ENCODE results near the gene OR52B6.

OR52B6 gene

DNA sequence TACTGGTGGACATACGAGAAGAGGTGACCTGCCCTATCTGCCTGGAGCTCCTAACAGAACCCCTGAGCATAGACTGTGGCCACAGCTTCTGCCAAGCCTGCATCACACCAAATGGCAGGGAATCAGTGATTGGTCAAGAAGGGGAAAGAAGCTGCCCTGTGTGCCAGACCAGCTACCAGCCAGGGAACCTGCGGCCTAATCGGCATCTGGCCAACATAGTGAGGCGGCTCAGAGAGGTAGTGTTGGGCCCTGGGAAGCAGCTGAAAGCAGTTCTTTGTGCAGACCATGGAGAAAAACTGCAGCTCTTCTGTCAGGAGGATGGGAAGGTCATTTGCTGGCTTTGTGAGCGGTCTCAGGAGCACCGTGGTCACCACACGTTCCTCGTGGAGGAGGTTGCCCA, 22.6 kb downstream of the OR52B6 start:
- TF ChIP-seq TOX (CRISPR knock-in tag; IDR thresholded peaks at IDR 0.05; ENCODE audit: borderline replicate concordance), result no peak
- TF ChIP-seq TCF4 (CRISPR knock-in tag; IDR thresholded peaks at IDR 0.05; ENCODE audit: borderline replicate concordance), result no peak
- no peak for TF ChIP-seq ZFP30 (CRISPR knock-in tag; IDR thresholded peaks at IDR 0.05)
- TF ChIP-seq ZC3H10 (CRISPR knock-in tag; IDR thresholded peaks at IDR 0.05), result no peak
- no peak for TF ChIP-seq ISL1 (CRISPR knock-in tag; IDR thresholded peaks at IDR 0.05)
- TF ChIP-seq, protein P1, sequence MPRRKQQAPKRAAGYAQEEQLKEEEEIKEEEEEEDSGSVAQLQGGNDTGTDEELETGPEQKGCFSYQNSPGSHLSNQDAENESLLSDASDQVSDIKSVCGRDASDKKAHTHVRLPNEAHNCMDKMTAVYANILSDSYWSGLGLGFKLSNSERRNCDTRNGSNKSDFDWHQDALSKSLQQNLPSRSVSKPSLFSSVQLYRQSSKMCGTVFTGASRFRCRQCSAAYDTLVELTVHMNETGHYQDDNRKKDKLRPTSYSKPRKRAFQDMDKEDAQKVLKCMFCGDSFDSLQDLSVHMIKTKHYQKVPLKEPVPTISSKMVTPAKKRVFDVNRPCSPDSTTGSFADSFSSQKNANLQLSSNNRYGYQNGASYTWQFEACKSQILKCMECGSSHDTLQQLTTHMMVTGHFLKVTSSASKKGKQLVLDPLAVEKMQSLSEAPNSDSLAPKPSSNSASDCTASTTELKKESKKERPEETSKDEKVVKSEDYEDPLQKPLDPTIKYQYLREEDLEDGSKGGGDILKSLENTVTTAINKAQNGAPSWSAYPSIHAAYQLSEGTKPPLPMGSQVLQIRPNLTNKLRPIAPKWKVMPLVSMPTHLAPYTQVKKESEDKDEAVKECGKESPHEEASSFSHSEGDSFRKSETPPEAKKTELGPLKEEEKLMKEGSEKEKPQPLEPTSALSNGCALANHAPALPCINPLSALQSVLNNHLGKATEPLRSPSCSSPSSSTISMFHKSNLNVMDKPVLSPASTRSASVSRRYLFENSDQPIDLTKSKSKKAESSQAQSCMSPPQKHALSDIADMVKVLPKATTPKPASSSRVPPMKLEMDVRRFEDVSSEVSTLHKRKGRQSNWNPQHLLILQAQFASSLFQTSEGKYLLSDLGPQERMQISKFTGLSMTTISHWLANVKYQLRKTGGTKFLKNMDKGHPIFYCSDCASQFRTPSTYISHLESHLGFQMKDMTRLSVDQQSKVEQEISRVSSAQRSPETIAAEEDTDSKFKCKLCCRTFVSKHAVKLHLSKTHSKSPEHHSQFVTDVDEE (CRISPR knock-in tag; IDR thresholded peaks at IDR 0.05), result no peak
- TF ChIP-seq ESRRG (CRISPR knock-in tag; IDR thresholded peaks at IDR 0.05), result no peak
- TF ChIP-seq ZFP3 (CRISPR knock-in tag; IDR thresholded peaks at IDR 0.05), result no peak
- TF ChIP-seq ZNF70 (CRISPR knock-in tag; IDR thresholded peaks at IDR 0.05), result no peak
- no peak for TF ChIP-seq SNAI2 (CRISPR knock-in tag; IDR thresholded peaks at IDR 0.05)
- ATAC-seq, result no peak

DNA sequence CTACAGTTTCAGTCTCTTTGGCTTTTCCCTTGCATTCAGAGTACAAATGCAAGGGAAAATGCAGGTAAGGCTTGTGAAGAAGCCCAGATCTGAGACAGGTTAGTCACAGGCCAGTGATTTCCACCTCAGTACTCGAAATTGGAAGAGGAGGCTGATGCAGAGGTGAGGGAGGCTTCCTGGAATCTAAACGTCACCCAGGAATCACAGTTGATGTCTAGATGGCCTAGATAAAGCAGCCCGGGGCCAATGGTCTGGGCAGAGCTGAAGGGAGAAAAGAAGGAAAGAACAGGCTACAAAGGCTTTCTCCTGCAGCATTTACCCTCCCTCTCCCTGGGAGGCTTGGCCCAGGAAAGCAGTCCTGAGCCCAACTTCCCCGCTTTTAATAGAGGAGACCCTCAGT, 24.2 kb downstream of the OR52B6 start:
- ATAC-seq, result no peak; the same call in 2 of the 3 replicates
- TF ChIP-seq ZNF70 (CRISPR knock-in tag; IDR thresholded peaks at IDR 0.05), result no peak
- TF ChIP-seq, protein P2, sequence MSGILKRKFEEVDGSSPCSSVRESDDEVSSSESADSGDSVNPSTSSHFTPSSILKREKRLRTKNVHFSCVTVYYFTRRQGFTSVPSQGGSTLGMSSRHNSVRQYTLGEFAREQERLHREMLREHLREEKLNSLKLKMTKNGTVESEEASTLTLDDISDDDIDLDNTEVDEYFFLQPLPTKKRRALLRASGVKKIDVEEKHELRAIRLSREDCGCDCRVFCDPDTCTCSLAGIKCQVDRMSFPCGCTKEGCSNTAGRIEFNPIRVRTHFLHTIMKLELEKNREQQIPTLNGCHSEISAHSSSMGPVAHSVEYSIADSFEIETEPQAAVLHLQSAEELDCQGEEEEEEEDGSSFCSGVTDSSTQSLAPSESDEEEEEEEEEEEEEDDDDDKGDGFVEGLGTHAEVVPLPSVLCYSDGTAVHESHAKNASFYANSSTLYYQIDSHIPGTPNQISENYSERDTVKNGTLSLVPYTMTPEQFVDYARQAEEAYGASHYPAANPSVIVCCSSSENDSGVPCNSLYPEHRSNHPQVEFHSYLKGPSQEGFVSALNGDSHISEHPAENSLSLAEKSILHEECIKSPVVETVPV (CRISPR knock-in tag; IDR thresholded peaks at IDR 0.05), result no peak
- TF ChIP-seq TOX (CRISPR knock-in tag; IDR thresholded peaks at IDR 0.05; ENCODE audit: borderline replicate concordance), result no peak
- TF ChIP-seq, protein P3, sequence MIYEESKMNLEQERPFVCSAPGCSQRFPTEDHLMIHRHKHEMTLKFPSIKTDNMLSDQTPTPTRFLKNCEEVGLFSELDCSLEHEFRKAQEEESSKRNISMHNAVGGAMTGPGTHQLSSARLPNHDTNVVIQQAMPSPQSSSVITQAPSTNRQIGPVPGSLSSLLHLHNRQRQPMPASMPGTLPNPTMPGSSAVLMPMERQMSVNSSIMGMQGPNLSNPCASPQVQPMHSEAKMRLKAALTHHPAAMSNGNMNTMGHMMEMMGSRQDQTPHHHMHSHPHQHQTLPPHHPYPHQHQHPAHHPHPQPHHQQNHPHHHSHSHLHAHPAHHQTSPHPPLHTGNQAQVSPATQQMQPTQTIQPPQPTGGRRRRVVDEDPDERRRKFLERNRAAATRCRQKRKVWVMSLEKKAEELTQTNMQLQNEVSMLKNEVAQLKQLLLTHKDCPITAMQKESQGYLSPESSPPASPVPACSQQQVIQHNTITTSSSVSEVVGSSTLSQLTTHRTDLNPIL (CRISPR knock-in tag; IDR thresholded peaks at IDR 0.05; ENCODE audit: low read depth), result no peak
- TF ChIP-seq ZNF565 (CRISPR knock-in tag; conservative IDR thresholded peaks at IDR 0.05; ENCODE audit: low read depth), result no peak
- no peak for TF ChIP-seq TCF4 (CRISPR knock-in tag; IDR thresholded peaks at IDR 0.05; ENCODE audit: borderline replicate concordance)
- TF ChIP-seq ISL1 (CRISPR knock-in tag; IDR thresholded peaks at IDR 0.05), result no peak
- TF ChIP-seq CSDC2 (CRISPR knock-in tag; IDR thresholded peaks at IDR 0.05), result no peak
- TF ChIP-seq, protein P1 (CRISPR knock-in tag; IDR thresholded peaks at IDR 0.05), result no peak
- TF ChIP-seq ARNTL (CRISPR knock-in tag; IDR thresholded peaks at IDR 0.05; ENCODE audit: borderline replicate concordance, low read depth), result no peak
- TF ChIP-seq ZC3H10 (CRISPR knock-in tag; IDR thresholded peaks at IDR 0.05), result no peak

DNA sequence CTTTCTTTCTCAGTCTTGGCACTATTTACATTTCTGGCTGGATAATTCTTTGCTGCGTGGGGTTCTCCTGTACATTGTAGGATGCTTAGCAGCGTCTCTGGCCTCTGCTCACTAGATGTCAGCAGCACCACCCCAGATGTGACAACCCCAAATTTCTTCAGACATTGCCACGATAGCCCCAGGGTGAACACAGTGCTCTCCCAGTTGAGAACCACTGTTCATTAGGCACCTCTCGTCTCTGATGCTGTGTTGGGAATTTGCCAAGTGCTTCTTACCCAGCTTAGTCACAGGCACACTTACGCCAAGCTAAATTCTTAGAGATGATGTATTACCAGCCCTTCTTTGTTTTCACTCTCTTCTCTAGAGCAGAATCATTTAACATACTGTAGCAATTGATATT, 25.2 kb downstream of the OR52B6 start:
- TF ChIP-seq ESRRG (CRISPR knock-in tag; IDR thresholded peaks at IDR 0.05) (no peak), ZNF8 (CRISPR knock-in tag; IDR thresholded peaks at IDR 0.05) (no peak), PPARA (CRISPR knock-in tag; IDR thresholded peaks at IDR 0.05; ENCODE audit: borderline replicate concordance) (no peak), ZFP3 (CRISPR knock-in tag; IDR thresholded peaks at IDR 0.05) (no peak), CSDC2 (CRISPR knock-in tag; IDR thresholded peaks at IDR 0.05) (no peak), ZFP30 (CRISPR knock-in tag; IDR thresholded peaks at IDR 0.05) (no peak), RARB (CRISPR knock-in tag; IDR thresholded peaks at IDR 0.05) (no peak)
- peak; percentile 51 for ATAC-seq

DNA sequence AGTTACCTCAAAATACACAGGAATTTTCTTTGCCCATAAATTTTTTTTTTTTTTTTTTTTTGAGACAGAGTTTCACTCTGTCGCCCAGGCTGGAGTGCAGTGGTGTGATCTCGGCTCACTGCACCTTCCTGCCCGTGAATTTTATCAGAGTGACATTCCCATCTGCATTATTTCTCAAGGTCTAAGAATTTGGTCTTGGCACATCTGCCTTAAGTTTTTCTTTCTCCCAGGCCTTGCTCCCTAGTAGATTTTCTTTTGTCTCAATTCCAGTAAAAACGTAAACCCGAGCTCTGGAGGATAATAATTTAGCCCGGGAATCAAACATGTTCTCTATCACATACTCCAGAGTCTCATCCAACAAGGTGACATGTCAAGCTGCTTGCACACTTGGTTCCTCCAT, 28.1 kb downstream of the OR52B6 start:
- ATAC-seq, result no peak
- TF ChIP-seq, protein P1 (CRISPR knock-in tag; IDR thresholded peaks at IDR 0.05), result no peak
- TF ChIP-seq ZFP30 (CRISPR knock-in tag; IDR thresholded peaks at IDR 0.05) (no peak), ZNF8 (CRISPR knock-in tag; IDR thresholded peaks at IDR 0.05) (no peak), ISL1 (CRISPR knock-in tag; IDR thresholded peaks at IDR 0.05) (no peak), ZC3H10 (CRISPR knock-in tag; IDR thresholded peaks at IDR 0.05) (no peak), ZNF70 (CRISPR knock-in tag; IDR thresholded peaks at IDR 0.05) (no peak), ZNF565 (CRISPR knock-in tag; conservative IDR thresholded peaks at IDR 0.05; ENCODE audit: low read depth) (no peak)
- TF ChIP-seq, protein P4, sequence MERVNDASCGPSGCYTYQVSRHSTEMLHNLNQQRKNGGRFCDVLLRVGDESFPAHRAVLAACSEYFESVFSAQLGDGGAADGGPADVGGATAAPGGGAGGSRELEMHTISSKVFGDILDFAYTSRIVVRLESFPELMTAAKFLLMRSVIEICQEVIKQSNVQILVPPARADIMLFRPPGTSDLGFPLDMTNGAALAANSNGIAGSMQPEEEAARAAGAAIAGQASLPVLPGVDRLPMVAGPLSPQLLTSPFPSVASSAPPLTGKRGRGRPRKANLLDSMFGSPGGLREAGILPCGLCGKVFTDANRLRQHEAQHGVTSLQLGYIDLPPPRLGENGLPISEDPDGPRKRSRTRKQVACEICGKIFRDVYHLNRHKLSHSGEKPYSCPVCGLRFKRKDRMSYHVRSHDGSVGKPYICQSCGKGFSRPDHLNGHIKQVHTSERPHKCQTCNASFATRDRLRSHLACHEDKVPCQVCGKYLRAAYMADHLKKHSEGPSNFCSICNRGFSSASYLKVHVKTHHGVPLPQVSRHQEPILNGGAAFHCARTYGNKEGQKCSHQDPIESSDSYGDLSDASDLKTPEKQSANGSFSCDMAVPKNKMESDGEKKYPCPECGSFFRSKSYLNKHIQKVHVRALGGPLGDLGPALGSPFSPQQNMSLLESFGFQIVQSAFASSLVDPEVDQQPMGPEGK (CRISPR knock-in tag; IDR thresholded peaks at IDR 0.05; ENCODE audit: borderline replicate concordance), result no peak
- TF ChIP-seq, protein P5, sequence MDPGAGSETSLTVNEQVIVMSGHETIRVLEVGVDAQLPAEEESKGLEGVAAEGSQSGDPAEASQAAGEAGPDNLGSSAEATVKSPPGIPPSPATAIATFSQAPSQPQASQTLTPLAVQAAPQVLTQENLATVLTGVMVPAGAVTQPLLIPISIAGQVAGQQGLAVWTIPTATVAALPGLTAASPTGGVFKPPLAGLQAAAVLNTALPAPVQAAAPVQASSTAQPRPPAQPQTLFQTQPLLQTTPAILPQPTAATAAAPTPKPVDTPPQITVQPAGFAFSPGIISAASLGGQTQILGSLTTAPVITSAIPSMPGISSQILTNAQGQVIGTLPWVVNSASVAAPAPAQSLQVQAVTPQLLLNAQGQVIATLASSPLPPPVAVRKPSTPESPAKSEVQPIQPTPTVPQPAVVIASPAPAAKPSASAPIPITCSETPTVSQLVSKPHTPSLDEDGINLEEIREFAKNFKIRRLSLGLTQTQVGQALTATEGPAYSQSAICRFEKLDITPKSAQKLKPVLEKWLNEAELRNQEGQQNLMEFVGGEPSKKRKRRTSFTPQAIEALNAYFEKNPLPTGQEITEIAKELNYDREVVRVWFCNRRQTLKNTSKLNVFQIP (CRISPR knock-in tag; IDR thresholded peaks at IDR 0.05; ENCODE audit: borderline replicate concordance, low read depth), result no peak
